ENCODE data around the gene SYT17.

The SYT17 gene

DNA sequence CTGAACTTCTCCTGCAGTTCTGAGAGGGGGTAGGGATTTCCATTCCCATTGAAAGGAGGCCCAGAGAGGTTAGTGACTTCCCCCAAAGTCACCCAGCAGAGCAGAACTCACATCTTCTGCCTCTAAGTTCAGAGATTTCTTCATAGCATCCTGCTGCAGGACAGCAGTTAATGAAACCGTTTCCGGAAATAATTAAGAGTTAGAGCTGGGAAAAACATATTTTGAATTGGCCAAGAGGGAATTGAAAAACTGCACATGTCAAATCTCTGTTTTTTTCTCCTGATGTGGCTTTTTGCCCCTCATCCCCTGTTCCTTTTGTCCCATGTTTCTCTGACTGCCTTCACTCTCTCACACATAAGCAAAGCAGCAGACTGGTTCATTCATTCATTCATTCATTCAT lies 27.6 kb upstream of the SYT17 start:
- Histone ChIP-seq H2BK5ac (ENCODE audit: low read depth, low read length, poor library complexity) (no peak overlapping the region), H3K4me1 (ENCODE audit: control insufficient read depth in 1 of 2, insufficient read depth in 2 of 2, low read length in 2 of 2) (peaks cover 0 to 7% of the 10 kb centered on the region in 2 experiments), H3K4ac (ENCODE audit: low read depth, low read length) (no peak overlapping the region), H4K8ac (ENCODE audit: low read depth, low read length) (no peak overlapping the region), H3K18ac (ENCODE audit: low read length) (no peak overlapping the region), H3K9ac (ENCODE audit: low read length) (no peak overlapping the region), H2AFZ (ENCODE audit: insufficient read depth, low read length, poor library complexity) (no peak overlapping the region), H2BK120ac (ENCODE audit: insufficient read depth, low read length, poor library complexity) (no peak overlapping the region), H3K79me2 (ENCODE audit: control insufficient read depth, insufficient read depth, low read length, poor library complexity) (no peaks in the 10 kb centered on the region), H3K27ac (ENCODE audit: low read depth, low read length) (no peak overlapping the region), H3K4me3 (ENCODE audit: low read depth, low read length) (no peak overlapping the region), H4K12ac (ENCODE audit: low read depth, low read length) (no peak overlapping the region), H3K36me3 (ENCODE audit: control insufficient read depth in 1 of 2, insufficient read depth in 2 of 2, low read length in 2 of 2) (no peaks in the 10 kb centered on the region), H3K79me1 (ENCODE audit: low read length) (no peaks in the 10 kb centered on the region), H3K14ac (ENCODE audit: low read length) (no peak overlapping the region), H4K91ac (ENCODE audit: low read depth, low read length) (no peak overlapping the region), H2BK12ac (ENCODE audit: low read length) (no peak overlapping the region), H2AK5ac (ENCODE audit: low read length) (no peak overlapping the region), H3K9me3 (ENCODE audit: insufficient read depth, low read depth, low read length) (no peaks in the 10 kb centered on the region), H3K23ac (ENCODE audit: low read length) (no peak overlapping the region), H3K4me2 (ENCODE audit: low read length) (no peak overlapping the region), H3K27me3 (ENCODE audit: insufficient read depth, low read length) (no peaks in the 10 kb centered on the region)
- no CpG with 5 or more reads among the region's 2 CpGs for WGBS (ENCODE audit: extremely low coverage, insufficient coverage, insufficient read length)
- no peak for DNase-seq

GRCh38 chr16:19142939-19143598 lies 25.0 kb upstream of the SYT17 start:
- DNase-seq, result no peak
- H4K8ac ChIP-seq (ENCODE audit: low read depth, low read length), result no peak overlapping the region
- H3K18ac ChIP-seq (ENCODE audit: low read length), result no peak overlapping the region
- H3K9ac ChIP-seq (ENCODE audit: low read length), result no peak overlapping the region
- H2BK12ac ChIP-seq (ENCODE audit: low read length), result no peak overlapping the region
- H3K27ac ChIP-seq (ENCODE audit: low read depth, low read length), result no peak overlapping the region
- H3K27me3 ChIP-seq (ENCODE audit: insufficient read depth, low read length), result no peaks in the 10 kb centered on the region
- H2BK120ac ChIP-seq (ENCODE audit: insufficient read depth, low read length, poor library complexity), result no peak overlapping the region
- no peak overlapping the region for H4K12ac ChIP-seq (ENCODE audit: low read depth, low read length)
- no peak overlapping the region for H3K23ac ChIP-seq (ENCODE audit: low read length)
- H2BK5ac ChIP-seq (ENCODE audit: low read depth, low read length, poor library complexity), result no peak overlapping the region
- H2AFZ ChIP-seq (ENCODE audit: insufficient read depth, low read length, poor library complexity), result no peak overlapping the region
- no peak overlapping the region for H2AK5ac ChIP-seq (ENCODE audit: low read length)
- H3K4ac ChIP-seq (ENCODE audit: low read depth, low read length), result no peak overlapping the region
- no CpG with 5 or more reads among the region's 8 CpGs for WGBS (ENCODE audit: extremely low coverage, insufficient coverage, insufficient read length)
- H3K14ac ChIP-seq (ENCODE audit: low read length), result no peak overlapping the region
- no peaks in the 10 kb centered on the region for H3K79me1 ChIP-seq (ENCODE audit: low read length)
- H3K4me2 ChIP-seq (ENCODE audit: low read length), result no peak overlapping the region
- no peak overlapping the region for H3K4me3 ChIP-seq (ENCODE audit: low read depth, low read length)
- no peak overlapping the region for H4K91ac ChIP-seq (ENCODE audit: low read depth, low read length)
- H3K36me3 ChIP-seq (ENCODE audit: control insufficient read depth in 1 of 2, insufficient read depth in 2 of 2, low read length in 2 of 2), result no peaks in the 10 kb centered on the region
- no peaks in the 10 kb centered on the region for H3K4me1 ChIP-seq (ENCODE audit: control insufficient read depth in 1 of 2, insufficient read depth in 2 of 2, low read length in 2 of 2)
- no peaks in the 10 kb centered on the region for H3K79me2 ChIP-seq (ENCODE audit: control insufficient read depth, insufficient read depth, low read length, poor library complexity)
- no peaks in the 10 kb centered on the region for H3K9me3 ChIP-seq (ENCODE audit: insufficient read depth, low read depth, low read length)

DNA sequence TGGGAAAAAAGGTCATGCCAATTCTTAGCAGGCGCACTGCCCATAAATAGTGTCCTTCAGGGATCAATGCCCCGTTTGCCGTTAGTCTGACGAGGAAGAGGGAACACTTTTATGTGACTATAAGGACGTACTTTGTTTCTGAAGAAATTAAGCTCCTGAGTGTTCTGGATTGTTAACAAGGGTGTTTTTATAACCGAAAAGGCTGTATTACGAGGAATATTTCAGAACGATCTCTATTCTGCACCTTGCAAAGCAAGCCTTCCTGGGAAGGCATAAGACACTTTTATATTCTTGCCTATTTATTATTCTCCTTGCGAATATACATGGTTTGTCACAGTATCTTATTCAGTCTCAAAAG lies 24.5 kb upstream of the SYT17 start:
- H3K79me2 ChIP-seq (ENCODE audit: control insufficient read depth, insufficient read depth, low read length, poor library complexity), result no peaks in the 10 kb centered on the region
- H2BK120ac ChIP-seq (ENCODE audit: insufficient read depth, low read length, poor library complexity), result no peak overlapping the region
- DNase-seq, result no peak
- H2BK12ac ChIP-seq (ENCODE audit: low read length), result no peak overlapping the region
- H3K9me3 ChIP-seq (ENCODE audit: insufficient read depth, low read depth, low read length), result no peaks in the 10 kb centered on the region
- H3K18ac ChIP-seq (ENCODE audit: low read length), result no peak overlapping the region
- no peak overlapping the region for H4K91ac ChIP-seq (ENCODE audit: low read depth, low read length)
- H3K14ac ChIP-seq (ENCODE audit: low read length), result no peak overlapping the region
- H2AFZ ChIP-seq (ENCODE audit: insufficient read depth, low read length, poor library complexity), result no peak overlapping the region
- H3K23ac ChIP-seq (ENCODE audit: low read length), result no peak overlapping the region
- no peaks in the 10 kb centered on the region for H3K36me3 ChIP-seq (ENCODE audit: control insufficient read depth in 1 of 2, insufficient read depth in 2 of 2, low read length in 2 of 2)
- H3K27ac ChIP-seq (ENCODE audit: low read depth, low read length), result no peak overlapping the region
- H3K4me2 ChIP-seq (ENCODE audit: low read length), result no peak overlapping the region
- H3K27me3 ChIP-seq (ENCODE audit: insufficient read depth, low read length), result no peaks in the 10 kb centered on the region
- no peak overlapping the region for H2AK5ac ChIP-seq (ENCODE audit: low read length)
- no peaks in the 10 kb centered on the region for H3K4me1 ChIP-seq (ENCODE audit: control insufficient read depth in 1 of 2, insufficient read depth in 2 of 2, low read length in 2 of 2)
- H3K79me1 ChIP-seq (ENCODE audit: low read length), result no peaks in the 10 kb centered on the region
- no CpG with 5 or more reads among the region's 9 CpGs for WGBS (ENCODE audit: extremely low coverage, insufficient coverage, insufficient read length)
- H3K9ac ChIP-seq (ENCODE audit: low read length), result no peak overlapping the region
- no peak overlapping the region for H4K8ac ChIP-seq (ENCODE audit: low read depth, low read length)
- no peak overlapping the region for H3K4ac ChIP-seq (ENCODE audit: low read depth, low read length)
- H4K12ac ChIP-seq (ENCODE audit: low read depth, low read length), result no peak overlapping the region
- no peak overlapping the region for H2BK5ac ChIP-seq (ENCODE audit: low read depth, low read length, poor library complexity)
- H3K4me3 ChIP-seq (ENCODE audit: low read depth, low read length), result no peak overlapping the region

GRCh38 chr16:19145010-19145409 lies 23.0 kb upstream of the SYT17 start:
- Histone ChIP-seq H2BK5ac (ENCODE audit: low read depth, low read length, poor library complexity) (no peak overlapping the region), H3K14ac (ENCODE audit: low read length) (no peak overlapping the region), H3K9ac (ENCODE audit: low read length) (no peak overlapping the region), H3K36me3 (ENCODE audit: control insufficient read depth in 1 of 2, insufficient read depth in 2 of 2, low read length in 2 of 2) (no peaks in the 10 kb centered on the region), H3K79me1 (ENCODE audit: low read length) (no peaks in the 10 kb centered on the region), H3K27me3 (ENCODE audit: insufficient read depth, low read length) (no peaks in the 10 kb centered on the region), H3K27ac (ENCODE audit: low read depth, low read length) (no peak overlapping the region), H2BK12ac (ENCODE audit: low read length) (no peak overlapping the region), H4K8ac (ENCODE audit: low read depth, low read length) (no peak overlapping the region), H3K79me2 (ENCODE audit: control insufficient read depth, insufficient read depth, low read length, poor library complexity) (no peaks in the 10 kb centered on the region), H3K4me1 (ENCODE audit: control insufficient read depth in 1 of 2, insufficient read depth in 2 of 2, low read length in 2 of 2) (no peaks in the 10 kb centered on the region), H3K4me3 (ENCODE audit: low read depth, low read length) (no peak overlapping the region), H3K18ac (ENCODE audit: low read length) (no peak overlapping the region), H3K23ac (ENCODE audit: low read length) (no peak overlapping the region), H2BK120ac (ENCODE audit: insufficient read depth, low read length, poor library complexity) (no peak overlapping the region), H3K9me3 (ENCODE audit: insufficient read depth, low read depth, low read length) (no peaks in the 10 kb centered on the region), H2AFZ (ENCODE audit: insufficient read depth, low read length, poor library complexity) (no peak overlapping the region), H3K4ac (ENCODE audit: low read depth, low read length) (no peak overlapping the region), H4K91ac (ENCODE audit: low read depth, low read length) (no peak overlapping the region), H4K12ac (ENCODE audit: low read depth, low read length) (no peak overlapping the region), H2AK5ac (ENCODE audit: low read length) (no peak overlapping the region), H3K4me2 (ENCODE audit: low read length) (no peak overlapping the region)
- no peak for DNase-seq
- no CpG with 5 or more reads among the region's 3 CpGs for WGBS (ENCODE audit: extremely low coverage, insufficient coverage, insufficient read length)

Measured in trophoblast cell (in vitro differentiated cells and primary cell).